OCI-LY1 (cell line): ENCODE data around the gene CCR9.

Experiments
- EZH2 ChIP-seq: fragments of 200-600 bp; sonication (generic), shearing (Covaris generic); IDR thresholded peaks from 2 replicates; pipeline ENCODE4 v1.8.0; 2017; ENCODE audit warnings: borderline replicate concordance, mixed run types, mild to moderate bottlenecking, antibody characterized with exemption, low read length, moderate library complexity, mixed read lengths
- TF ChIP-seq, protein P1 (sequence below): fragments of 200-600 bp; sonication (generic), shearing (Covaris generic); IDR thresholded peaks from 2 replicates; pipeline ENCODE4 v1.5.1; 2017; ENCODE audit warnings: mild to moderate bottlenecking, antibody characterized with exemption, low read length, moderate library complexity, mixed read lengths

DNA sequence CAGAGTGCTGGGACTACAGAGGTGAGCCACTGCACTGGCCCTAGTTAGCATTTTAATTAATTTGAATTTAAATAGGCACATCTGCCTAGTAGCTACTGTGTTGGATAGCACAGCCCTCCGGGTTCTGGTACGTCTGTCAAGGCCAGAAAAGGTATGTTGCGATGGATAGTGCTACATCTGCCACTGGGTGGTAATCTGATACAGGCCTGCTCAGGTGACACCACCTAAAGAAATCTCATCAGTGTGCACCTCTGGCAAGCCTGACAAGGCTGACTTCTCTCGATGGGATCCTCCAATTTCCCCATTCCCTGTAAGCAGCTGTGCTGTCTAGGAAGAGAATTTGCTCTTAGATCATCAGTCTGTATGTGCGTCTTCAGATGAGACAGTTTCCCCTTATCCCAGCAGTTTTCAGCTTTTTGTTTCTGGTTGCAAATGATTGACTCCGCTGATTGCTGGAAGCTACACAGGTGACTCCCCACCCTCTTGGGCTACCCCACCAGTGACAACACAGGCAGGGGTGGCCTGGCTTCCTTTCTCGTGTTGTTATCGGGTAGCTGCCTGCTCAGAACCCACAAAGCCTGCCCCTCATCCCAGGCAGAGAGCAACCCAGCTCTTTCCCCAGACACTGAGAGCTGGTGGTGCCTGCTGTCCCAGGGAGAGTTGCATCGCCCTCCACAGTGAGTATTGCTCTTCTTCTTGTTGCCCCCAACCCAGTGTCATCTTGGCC lies at the start of gene CCR9:
- TF ChIP-seq, protein P1, sequence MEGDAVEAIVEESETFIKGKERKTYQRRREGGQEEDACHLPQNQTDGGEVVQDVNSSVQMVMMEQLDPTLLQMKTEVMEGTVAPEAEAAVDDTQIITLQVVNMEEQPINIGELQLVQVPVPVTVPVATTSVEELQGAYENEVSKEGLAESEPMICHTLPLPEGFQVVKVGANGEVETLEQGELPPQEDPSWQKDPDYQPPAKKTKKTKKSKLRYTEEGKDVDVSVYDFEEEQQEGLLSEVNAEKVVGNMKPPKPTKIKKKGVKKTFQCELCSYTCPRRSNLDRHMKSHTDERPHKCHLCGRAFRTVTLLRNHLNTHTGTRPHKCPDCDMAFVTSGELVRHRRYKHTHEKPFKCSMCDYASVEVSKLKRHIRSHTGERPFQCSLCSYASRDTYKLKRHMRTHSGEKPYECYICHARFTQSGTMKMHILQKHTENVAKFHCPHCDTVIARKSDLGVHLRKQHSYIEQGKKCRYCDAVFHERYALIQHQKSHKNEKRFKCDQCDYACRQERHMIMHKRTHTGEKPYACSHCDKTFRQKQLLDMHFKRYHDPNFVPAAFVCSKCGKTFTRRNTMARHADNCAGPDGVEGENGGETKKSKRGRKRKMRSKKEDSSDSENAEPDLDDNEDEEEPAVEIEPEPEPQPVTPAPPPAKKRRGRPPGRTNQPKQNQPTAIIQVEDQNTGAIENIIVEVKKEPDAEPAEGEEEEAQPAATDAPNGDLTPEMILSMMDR, result no peak
- TF ChIP-seq EZH2, result no peak
